Testis (tissue), 3 donors: ENCODE measurements around the gene OXCT2. TPM values are rescaled to one million over a fixed set of nuclear protein-coding genes. Genes with fewer than 3 reads are reported as not detected.

ENCODE experiments used
- DNase-seq: peaks from one replicate; pipeline ENCODE4 v3.0.0-alpha.2; 2019
- H3K27ac ChIP-seq, 2 donors: fragments of 200-600 bp; sonication (generic); one replicate each; pipeline ENCODE4 v1.5.1; 2019
- H3K27me3 ChIP-seq: fragments of 200-600 bp; sonication (generic); one replicate; pipeline ENCODE4 v1.5.1; 2019
- H3K36me3 ChIP-seq: fragments of 200-600 bp; sonication (generic); one replicate; pipeline ENCODE4 v1.5.1; 2017; ENCODE audit warnings: low read depth; ENCODE audit errors: missing control alignments
- H3K4me1 ChIP-seq: fragments of 200-600 bp; sonication (generic); one replicate; pipeline ENCODE4 v1.5.1; 2019
- H3K4me3 ChIP-seq, 2 donors: fragments of 200-600 bp; sonication (generic); one replicate each; pipeline ENCODE4 v1.5.1; 2017 to 2019
- H3K9me3 ChIP-seq: fragments of 200-600 bp; sonication (generic); one replicate; pipeline ENCODE4 v1.5.1; 2017
- CTCF ChIP-seq, 3 experiments: fragments of 450-650 bp in 2 of 3; fragments of 200-600 bp in 1 of 3; sonication (generic) in 1 of 3; IDR thresholded peaks; one replicate each; pipeline ENCODE4 v1.5.1; 2016 to 2019; ENCODE audit warnings: antibody characterized with exemption in 3 of 3, mild to moderate bottlenecking in 2 of 3, moderate library complexity in 1 of 3
- POLR2A ChIP-seq: fragments of 450-650 bp; IDR thresholded peaks from one replicate; pipeline ENCODE4 v1.6.1; 2017; ENCODE audit warnings: antibody characterized with exemption, mild to moderate bottlenecking, moderate library complexity
- WGBS, 2 donors: methylation state at CpG; one replicate each; pipeline ENCODE4 v1.1.5; 2018; 5-methylcytosine and 5-hydroxymethylcytosine counted together
- intact Hi-C: fragments of 100-400 bp; cut with DNase I; formaldehyde crosslinking; loops from one replicate; pipeline ENCODE4 v1.15.1; 2023; ENCODE audit warnings: low total_unique reads
- polyA plus RNA-seq: library from polyadenylated mRNA; stranded (reverse); fragments of 350-450 nt; fragmentation: Illumina TruSeq; extraction: RNeasy Lipid Tissue Mini Kit (QIAGEN cat#74804); gene quantifications from one replicate; pipeline ENCODE4 v1.2.3, GENCODE V29; 2014; ENCODE audit warnings: low read depth, low replicate concordance; ENCODE audit not compliant: insufficient read depth
- small RNA-seq, 2 donors: library from RNA; depleted of rRNA; stranded (forward); fragments of <200 nt; gene quantifications; one replicate each; pipeline ENCODE3, GENCODE V24; 2016
- total RNA-seq, 2 donors: library from RNA; depleted of rRNA; stranded (reverse); fragments of >200 nt; gene quantifications; one replicate each; pipeline ENCODE4 v1.2.3, GENCODE V29; 2016

OXCT2 gene
- total and polyA plus RNA-seq, 3 donors from 2014 or later: 28.6 to 90.0 (median 78.8) TPM

GRCh38 chr1:39720094-39720999 lies 50.8 kb downstream of the OXCT2 start:
- no peaks in the 10 kb centered on the region for H3K4me1 ChIP-seq
- H3K4me3 ChIP-seq: no peak overlapping the region
- H3K27ac ChIP-seq: no peak overlapping the region
- DNase-seq: no peak
- no peaks in the 10 kb centered on the region for H3K27me3 ChIP-seq
- H3K9me3 ChIP-seq: no peaks in the 10 kb centered on the region
- TF ChIP-seq CTCF (IDR thresholded peaks at IDR 0.05): peak; percentile 59 to 83 (median 74)
- TF ChIP-seq POLR2A: no peak
- WGBS, 2 donors: 54 to 58% methylated on average over 7 of the region's 7 CpGs
- no peaks in the 10 kb centered on the region for H3K36me3 ChIP-seq
- intact Hi-C loops: no loop called here

Small RNA genes lying within 50 kb of the gene (small RNA-seq; reads per million reads assigned to genes)
- gene AL033527.1 (0 reads per million in 2 donors), gene RNU7-121P (0 reads per million in 2 donors)

Other genes starting within 250 kb of the OXCT2 start
- gene PABPC4, start 194.6 kb downstream of the OXCT2 start, total RNA-seq: 100 to 1,000 TPM; 407 to 411 TPM
- gene PABPC4, start 194.6 kb downstream of the OXCT2 start, polyA plus RNA-seq: 229 TPM
- 10 to 100 TPM; 52.8 to 55.5 TPM for gene HEYL, start 131.7 kb downstream of the OXCT2 start, total RNA-seq
- 44.7 TPM for gene HEYL, start 131.7 kb downstream of the OXCT2 start, polyA plus RNA-seq
- 1 to 10 TPM; 2.1 to 3.2 TPM for gene NT5C1A, start 99.2 kb downstream of the OXCT2 start, total RNA-seq
- 1.0 TPM for gene NT5C1A, start 99.2 kb downstream of the OXCT2 start, polyA plus RNA-seq
- gene HPCAL4, start 79.9 kb downstream of the OXCT2 start, total RNA-seq: 10 to 100 TPM in 1 of 2 donors, 1 to 10 TPM in 1; 6.9 to 24.5 TPM
- 17.3 TPM for gene HPCAL4, start 79.9 kb downstream of the OXCT2 start, polyA plus RNA-seq
- gene PPIE, start 32.5 kb downstream of the OXCT2 start, total RNA-seq: 10 to 100 TPM; 71.5 to 82.8 TPM
- gene PPIE, start 32.5 kb downstream of the OXCT2 start, polyA plus RNA-seq: 109 TPM
- 1 to 10 TPM; 5.5 to 5.6 TPM for gene BMP8B, start 17.5 kb upstream of the OXCT2 start, total RNA-seq
- 4.4 TPM for gene BMP8B, start 17.5 kb upstream of the OXCT2 start, polyA plus RNA-seq
- gene TRIT1, start 112.2 kb upstream of the OXCT2 start, total RNA-seq: 10 to 100 TPM; 21.4 to 21.7 TPM
- 20.5 TPM for gene TRIT1, start 112.2 kb upstream of the OXCT2 start, polyA plus RNA-seq
- gene MYCL, start 130.6 kb upstream of the OXCT2 start, total RNA-seq: 1 to 10 TPM; 3.3 to 4.6 TPM
- gene MYCL, start 130.6 kb upstream of the OXCT2 start, polyA plus RNA-seq: 3.1 TPM
- 100 to 1,000 TPM; 185 to 201 TPM for gene MFSD2A, start 183.8 kb upstream of the OXCT2 start, total RNA-seq
- gene MFSD2A, start 183.8 kb upstream of the OXCT2 start, polyA plus RNA-seq: 122 TPM